D721Med (cell line): ENCODE measurements around the gene MAP1LC3B.

ENCODE experiments used
- DNase-seq: peaks from one replicate; pipeline ENCODE4 v3.0.0; 2011; ENCODE audit warnings: low spot score; ENCODE audit not compliant: insufficient read length
- FAIRE-seq: peaks from 2 replicates; lab custom pipeline; 2011; peaks lifted over from hg19 to GRCh38; lab: Jason Lieb, UNC
- TF ChIP-seq, protein P1 (sequence below): IDR thresholded peaks from 2 replicates; pipeline ENCODE4 v1.5.1; 2012; ENCODE audit warnings: mild to moderate bottlenecking, control low read depth; ENCODE audit not compliant: insufficient read depth; ENCODE audit errors: missing control alignments

Gene MAP1LC3B

DNA sequence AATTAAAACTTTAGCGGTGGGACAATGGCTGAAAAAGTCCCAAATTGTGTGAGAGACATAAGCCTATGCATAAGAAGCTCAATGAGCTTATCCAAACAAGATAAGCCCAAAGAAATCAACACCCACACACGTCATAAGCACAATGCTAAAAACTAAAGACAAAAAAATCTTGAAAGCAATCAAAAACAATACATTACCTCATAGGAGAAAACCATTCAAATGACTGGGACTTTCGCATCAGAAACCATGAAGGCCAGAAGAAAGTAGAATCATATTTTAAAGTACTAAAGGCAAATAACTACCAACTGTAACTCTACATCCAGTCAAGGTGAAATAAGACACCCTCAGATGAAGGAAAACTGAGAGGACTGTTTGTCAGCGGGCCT, 50.4 kb downstream of the MAP1LC3B start:
- DNase-seq (no peak), FAIRE-seq (no peak)
- TF ChIP-seq, protein P1, sequence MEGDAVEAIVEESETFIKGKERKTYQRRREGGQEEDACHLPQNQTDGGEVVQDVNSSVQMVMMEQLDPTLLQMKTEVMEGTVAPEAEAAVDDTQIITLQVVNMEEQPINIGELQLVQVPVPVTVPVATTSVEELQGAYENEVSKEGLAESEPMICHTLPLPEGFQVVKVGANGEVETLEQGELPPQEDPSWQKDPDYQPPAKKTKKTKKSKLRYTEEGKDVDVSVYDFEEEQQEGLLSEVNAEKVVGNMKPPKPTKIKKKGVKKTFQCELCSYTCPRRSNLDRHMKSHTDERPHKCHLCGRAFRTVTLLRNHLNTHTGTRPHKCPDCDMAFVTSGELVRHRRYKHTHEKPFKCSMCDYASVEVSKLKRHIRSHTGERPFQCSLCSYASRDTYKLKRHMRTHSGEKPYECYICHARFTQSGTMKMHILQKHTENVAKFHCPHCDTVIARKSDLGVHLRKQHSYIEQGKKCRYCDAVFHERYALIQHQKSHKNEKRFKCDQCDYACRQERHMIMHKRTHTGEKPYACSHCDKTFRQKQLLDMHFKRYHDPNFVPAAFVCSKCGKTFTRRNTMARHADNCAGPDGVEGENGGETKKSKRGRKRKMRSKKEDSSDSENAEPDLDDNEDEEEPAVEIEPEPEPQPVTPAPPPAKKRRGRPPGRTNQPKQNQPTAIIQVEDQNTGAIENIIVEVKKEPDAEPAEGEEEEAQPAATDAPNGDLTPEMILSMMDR: no peak

DNA sequence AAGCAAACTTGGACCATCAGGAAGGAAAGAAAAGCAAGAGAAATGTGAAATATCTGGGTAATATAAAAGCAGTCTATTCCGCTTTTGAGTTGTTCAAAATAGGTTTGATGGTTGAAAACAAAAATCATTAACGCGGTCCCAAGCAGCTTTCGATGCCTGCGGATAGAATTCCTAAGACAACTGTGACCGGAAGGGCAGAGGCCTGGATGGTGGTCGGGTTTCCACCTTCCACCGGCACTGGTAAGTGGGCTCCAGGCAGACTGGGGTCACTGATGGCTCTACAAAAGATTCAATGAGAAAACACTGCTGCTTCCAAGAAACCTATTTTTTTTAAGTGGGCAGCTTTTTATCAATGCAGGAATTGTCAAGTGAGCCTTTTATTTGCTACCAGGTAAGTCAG, 50.9 kb downstream of the MAP1LC3B start:
- FAIRE-seq (no peak), DNase-seq (no peak)
- TF ChIP-seq, protein P1: no peak

DNA sequence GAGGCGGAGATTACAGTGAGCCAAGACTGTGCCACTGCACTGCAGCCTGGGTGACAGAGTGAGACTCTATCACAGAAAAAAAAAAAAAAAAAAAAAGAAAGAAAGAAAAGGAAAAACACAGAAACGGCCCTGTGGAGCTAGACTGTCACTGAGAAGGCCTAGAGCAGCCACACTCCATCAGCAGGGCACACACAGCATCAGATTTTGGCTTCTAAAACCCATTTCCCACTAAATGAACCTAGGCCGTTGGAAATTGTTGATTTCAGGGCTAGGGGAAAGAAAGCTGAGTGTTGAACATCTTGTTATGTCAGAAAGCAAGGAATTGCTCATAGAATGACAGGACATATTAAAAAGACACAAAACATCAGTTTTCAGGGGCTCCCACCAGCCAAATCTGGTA, 51.8 kb downstream of the MAP1LC3B start:
- DNase-seq: no peak
- TF ChIP-seq, protein P1: no peak
- FAIRE-seq: no peak

DNA sequence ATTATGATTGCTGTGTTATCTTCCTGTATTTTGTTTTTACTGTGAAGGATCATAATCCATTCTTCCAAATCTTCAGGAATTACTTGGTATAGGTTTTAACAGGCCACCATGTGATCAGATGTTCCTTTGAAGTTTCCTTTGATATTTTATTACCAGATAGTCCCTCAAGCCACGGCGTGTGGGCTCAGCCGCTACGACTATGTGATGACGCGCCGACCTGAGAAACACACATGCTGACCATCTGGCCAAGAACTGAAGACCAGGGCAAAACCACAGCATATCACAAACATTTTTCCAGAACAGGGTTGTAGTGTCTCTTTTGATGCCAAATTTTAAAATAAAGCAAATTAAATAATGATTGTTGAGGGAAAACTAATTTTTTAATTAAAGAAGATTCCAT, 53.4 kb downstream of the MAP1LC3B start:
- TF ChIP-seq, protein P1: no peak
- DNase-seq (no peak), FAIRE-seq (no peak)

GRCh38 chr16:87446479-87446878, 54.3 kb downstream of the MAP1LC3B start:
- no peak for FAIRE-seq
- no peak for DNase-seq
- TF ChIP-seq, protein P1: no peak

- FAIRE-seq (no peak), DNase-seq (no peak)
- TF ChIP-seq, protein P1: no peak
Measured at GRCh38 chr16:87447323-87447722, 55.2 kb downstream of the MAP1LC3B start.

DNA sequence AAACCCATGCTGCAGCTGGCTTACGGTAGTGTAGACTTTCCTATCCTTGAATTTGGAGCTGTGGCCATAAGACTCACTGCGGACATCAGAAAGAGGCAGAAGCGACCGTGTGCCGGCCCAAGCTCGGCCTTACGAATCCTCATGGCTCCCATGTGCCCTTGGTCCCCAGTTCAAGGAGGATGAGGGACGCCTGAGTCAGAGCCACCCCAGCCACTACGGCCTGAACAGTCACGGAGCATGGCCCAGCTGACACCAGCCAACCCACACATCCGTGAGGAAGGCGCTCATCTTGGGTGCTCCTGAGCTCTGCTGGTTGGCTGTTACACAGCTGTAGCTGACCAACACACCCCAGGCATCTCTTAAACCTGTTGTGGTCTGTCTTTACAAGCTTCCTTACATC, 56.7 kb downstream of the MAP1LC3B start:
- TF ChIP-seq, protein P1: no peak
- FAIRE-seq (no peak), DNase-seq (no peak)
